ENCODE data around the gene RUNX2.

GRCh38 chr6:45712076-45712475 lies 383.9 kb downstream of the RUNX2 start:
- TF ChIP-seq GATA3 (IDR thresholded peaks at IDR 0.05; ENCODE audit: low read depth, low read length) (no peak), GATA2 (IDR thresholded peaks at IDR 0.05; ENCODE audit: low read depth, low read length) (no peak)

All from SH-SY5Y (cell line).